Caco-2 (cell line): ENCODE results near the gene KRTAP29-1. TPM values are rescaled to one million over a fixed set of nuclear protein-coding genes. Genes with fewer than 3 reads are reported as not detected.

Experiments used
- BruUV-seq: library from RNA; stranded (reverse); fragments of 400-500 nt; replicated peaks from 2 replicates; lab custom pipeline; 2021; lab: Mats Ljungman, UMichigan
- CTCF ChIA-PET: fragments of 300-600 bp; sonication (Branson Sonifier 250); formaldehyde crosslinking; loops from one replicate; lab custom pipeline; 2022; ENCODE audit warnings: antibody characterized with exemption; lab: Charles Lee
- POLR2A ChIA-PET: fragments of 300-600 bp; sonication (Branson Sonifier 250); formaldehyde crosslinking; loops from one replicate; lab custom pipeline; 2022; ENCODE audit warnings: antibody characterized with exemption; lab: Charles Lee
- DNase-seq, 2 experiments: peaks; one replicate each; pipeline versions ENCODE4 v3.0.0 to v3.0.0-alpha.2; 2020 to 2022
- H3K27me3 ChIP-seq: replicated peaks from 2 replicates; pipeline ENCODE4 v1.6.0; 2011; ENCODE audit warnings: low read length; ENCODE audit not compliant: control insufficient read depth, insufficient read depth
- H3K36me3 ChIP-seq: 2 replicates; pipeline ENCODE4 v1.5.1; 2011; ENCODE audit warnings: low read length; ENCODE audit not compliant: control insufficient read depth, insufficient read depth
- H3K4me1 ChIP-seq: fragments of 250-450 bp; sonication (Bioruptor Pico); 2 replicates; pipeline ENCODE4 v1.5.1; 2020; ENCODE audit warnings: mild to moderate bottlenecking
- H3K4me3 ChIP-seq: 2 replicates; pipeline ENCODE4 v1.5.1; 2011; ENCODE audit warnings: low read depth, mild to moderate bottlenecking, control low read depth, low read length
- H3K9me3 ChIP-seq: fragments of 250-450 bp; sonication (Bioruptor Pico); 2 replicates; pipeline ENCODE4 v1.5.1; 2020; ENCODE audit warnings: mild to moderate bottlenecking, moderate library complexity
- H3K27ac Mint-ChIP-seq: one replicate; pipeline ENCODE4 v1.8.0; 2022; ENCODE audit warnings: mixed read lengths; ENCODE audit not compliant: unreplicated experiment
- H3K27me3 Mint-ChIP-seq: one replicate; pipeline ENCODE4 v1.8.0; 2022; ENCODE audit warnings: mixed read lengths; ENCODE audit not compliant: insufficient read depth, unreplicated experiment
- H3K36me3 Mint-ChIP-seq: one replicate; pipeline ENCODE4 v1.8.0; 2022; ENCODE audit warnings: mild to moderate bottlenecking, mixed read lengths; ENCODE audit not compliant: insufficient read depth, unreplicated experiment
- H3K4me1 Mint-ChIP-seq: one replicate; pipeline ENCODE4 v1.8.0; 2022; ENCODE audit warnings: low read depth, mixed read lengths; ENCODE audit not compliant: unreplicated experiment
- H3K4me3 Mint-ChIP-seq: one replicate; pipeline ENCODE4 v1.8.0; 2022; ENCODE audit warnings: mild to moderate bottlenecking, moderate library complexity, mixed read lengths; ENCODE audit not compliant: unreplicated experiment
- H3K9me3 Mint-ChIP-seq: one replicate; pipeline ENCODE4 v1.8.0; 2022; ENCODE audit warnings: mixed read lengths; ENCODE audit not compliant: unreplicated experiment
- CTCF ChIP-seq, 2 experiments: fragments of 200-600 bp in 1 of 2; IDR thresholded peaks; 1 replicate in 1 of 2; 2 replicates in 1 of 2; pipeline versions ENCODE4 v1.5.1 to v1.8.0; 2011 to 2022; ENCODE audit warnings: antibody characterized with exemption in 1 of 2, control low read depth in 1 of 2, inconsistent platforms in 1 of 2, low read depth in 1 of 2, low read length in 1 of 2, mild to moderate bottlenecking in 1 of 2, moderate library complexity in 1 of 2; ENCODE audit not compliant: insufficient read depth in 1 of 2, severe bottlenecking in 1 of 2, unreplicated experiment in 1 of 2
- intact Hi-C: fragments of 100-400 bp; cut with micrococcal nuclease; formaldehyde crosslinking; loops from one replicate; pipeline ENCODE4 v1.10.0; 2022; ENCODE audit not compliant: unreplicated experiment
- total RNA-seq: library from RNA; stranded (reverse); gene quantifications from 2 replicates; pipeline ENCODE4 v1.2.3, GENCODE V29; 2022

Gene KRTAP29-1
- total RNA-seq, 1 experiment from 2014 or later, result not detected

- intact Hi-C loops, result loop anchor here (10.0 kb wide), 2 partner anchors 167 to 263 kb away; partner anchors contain the start of genes KRTAP2-3 and KRTAP2-4
- Histone ChIP-seq H3K4me3 (no peak overlapping the region), H3K27me3 (no peaks in the 10 kb centered on the region), H3K36me3 (no peaks in the 10 kb centered on the region), H3K4me1 (no peaks in the 10 kb centered on the region), H3K9me3 (no peaks in the 10 kb centered on the region)
- H3K4me1 Mint-ChIP-seq, result no peaks in the 10 kb centered on the region
- H3K27me3 Mint-ChIP-seq, result no peaks in the 10 kb centered on the region
- no peaks in the 10 kb centered on the region for H3K9me3 Mint-ChIP-seq
- no peak for DNase-seq
- ChIA-PET POLR2A (no interaction called here), CTCF (interaction anchor here (1.4 kb wide), 1 partner anchor 337 kb away, joined by 4 read pairs; no protein-coding TSS in a partner anchor)
- H3K27ac Mint-ChIP-seq, result no peak overlapping the region
- no peaks in the 10 kb centered on the region for H3K36me3 Mint-ChIP-seq
- BruUV-seq, result no TSS peak
- TF ChIP-seq CTCF (IDR thresholded peaks at IDR 0.05; ENCODE audit: insufficient read depth in 1 of 2, low read depth in 1 of 2, low read length in 1 of 2, severe bottlenecking in 1 of 2, unreplicated experiment in 1 of 2), result no peak
- H3K4me3 Mint-ChIP-seq, result no peak overlapping the region
These were observed 25.6 kb upstream of the KRTAP29-1 start for GRCh38 chr17:41328207-41328606.

GRCh38 chr17:41327411-41328120 is 24.9 kb upstream of the KRTAP29-1 start:
- H3K27me3 Mint-ChIP-seq, result no peaks in the 10 kb centered on the region
- ChIA-PET CTCF (no interaction called here), POLR2A (no interaction called here)
- no peaks in the 10 kb centered on the region for H3K27me3 ChIP-seq
- H3K4me3 Mint-ChIP-seq, result no peak overlapping the region
- H3K36me3 ChIP-seq, result no peaks in the 10 kb centered on the region
- no peaks in the 10 kb centered on the region for H3K9me3 Mint-ChIP-seq
- TF ChIP-seq CTCF (IDR thresholded peaks at IDR 0.05; ENCODE audit: insufficient read depth in 1 of 2, low read depth in 1 of 2, low read length in 1 of 2, severe bottlenecking in 1 of 2, unreplicated experiment in 1 of 2), result no peak
- DNase-seq, result no peak
- peaks cover 5% of the 10 kb centered on the region for H3K4me1 Mint-ChIP-seq
- no peaks in the 10 kb centered on the region for H3K36me3 Mint-ChIP-seq
- intact Hi-C loops, result loop anchor here (10.0 kb wide), 2 partner anchors 167 to 263 kb away; partner anchors contain the start of genes KRTAP2-3 and KRTAP2-4
- peaks cover under 1% of the 10 kb centered on the region; the same call in 1 of the 2 replicates for H3K4me1 ChIP-seq
- no peaks in the 10 kb centered on the region for H3K9me3 ChIP-seq
- H3K27ac Mint-ChIP-seq, result peak overlapping the region; percentile 51
- no peak overlapping the region for H3K4me3 ChIP-seq
- BruUV-seq, result no TSS peak

- ChIA-PET CTCF (no interaction called here), POLR2A (no interaction called here)
- Histone ChIP-seq H3K9me3 (no peaks in the 10 kb centered on the region), H3K4me1 (peaks cover 4% of the 10 kb centered on the region; the same call in 1 of the 2 replicates), H3K4me3 (no peak overlapping the region), H3K36me3 (no peaks in the 10 kb centered on the region), H3K27me3 (no peaks in the 10 kb centered on the region)
- DNase-seq, result no peak
- peaks cover 10% of the 10 kb centered on the region for H3K4me1 Mint-ChIP-seq
- H3K27me3 Mint-ChIP-seq, result no peaks in the 10 kb centered on the region
- no peak for TF ChIP-seq CTCF (IDR thresholded peaks at IDR 0.05; ENCODE audit: insufficient read depth in 1 of 2, low read depth in 1 of 2, low read length in 1 of 2, severe bottlenecking in 1 of 2, unreplicated experiment in 1 of 2)
- no peaks in the 10 kb centered on the region for H3K9me3 Mint-ChIP-seq
- H3K36me3 Mint-ChIP-seq, result no peaks in the 10 kb centered on the region
- no TSS peak for BruUV-seq
- intact Hi-C loops, result loop anchor here (10.0 kb wide), 2 partner anchors 168 to 262 kb away; partner anchors contain the start of genes KRTAP2-3 and KRTAP2-4
- peak overlapping the region; percentile 50 for H3K27ac Mint-ChIP-seq
- H3K4me3 Mint-ChIP-seq, result no peak overlapping the region
These were observed 23.8 kb upstream of the KRTAP29-1 start for GRCh38 chr17:41326173-41327145.
